CD4-positive, alpha-beta T cell treated with Interleukin-17A for 1 hour (primary cell): Measurements from ENCODE around the gene ABCA8.

ENCODE experiments used
- DNase-seq: peaks from one replicate; pipeline ENCODE4 v3.0.0-alpha.2; 2020

The ABCA8 gene

DNA sequence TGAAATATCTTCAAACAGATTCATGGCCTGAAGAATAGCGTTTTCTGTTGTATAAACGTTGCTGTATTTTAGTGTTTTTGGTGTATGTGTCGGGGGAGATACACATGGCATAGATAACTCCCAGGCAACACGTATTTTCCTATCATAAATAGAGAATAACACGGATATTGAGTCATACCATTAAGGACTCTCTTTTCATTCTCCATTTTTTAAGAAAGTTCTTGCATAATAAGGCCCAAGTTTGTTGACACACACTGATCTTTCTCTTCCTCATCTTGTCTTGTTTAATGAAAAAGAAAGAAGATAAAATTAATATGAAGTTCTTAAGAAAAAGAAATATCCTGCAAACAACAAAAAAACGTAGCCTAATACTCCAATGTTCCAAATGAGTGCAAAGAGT lies 13.4 kb downstream of the ABCA8 start:
- no peak for DNase-seq

DNA sequence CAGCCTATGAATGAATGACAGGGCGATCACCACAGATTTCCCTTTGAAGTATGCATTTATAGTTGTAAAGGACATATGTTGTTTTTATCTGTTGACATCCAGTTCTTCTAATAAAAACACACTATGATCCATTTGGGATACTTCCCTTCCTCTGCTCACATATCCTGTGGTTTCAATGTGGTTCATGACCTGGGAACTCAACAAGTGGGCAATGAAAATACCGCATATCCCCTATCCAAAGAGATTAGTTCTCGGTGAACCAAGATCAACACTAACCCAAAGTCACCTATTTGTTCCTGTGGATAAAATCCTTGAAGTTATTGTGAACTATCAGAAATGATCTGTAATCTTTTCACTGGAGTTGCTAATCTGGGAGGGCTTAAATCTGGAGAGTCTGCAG lies 16.0 kb downstream of the ABCA8 start:
- no peak for DNase-seq

DNA sequence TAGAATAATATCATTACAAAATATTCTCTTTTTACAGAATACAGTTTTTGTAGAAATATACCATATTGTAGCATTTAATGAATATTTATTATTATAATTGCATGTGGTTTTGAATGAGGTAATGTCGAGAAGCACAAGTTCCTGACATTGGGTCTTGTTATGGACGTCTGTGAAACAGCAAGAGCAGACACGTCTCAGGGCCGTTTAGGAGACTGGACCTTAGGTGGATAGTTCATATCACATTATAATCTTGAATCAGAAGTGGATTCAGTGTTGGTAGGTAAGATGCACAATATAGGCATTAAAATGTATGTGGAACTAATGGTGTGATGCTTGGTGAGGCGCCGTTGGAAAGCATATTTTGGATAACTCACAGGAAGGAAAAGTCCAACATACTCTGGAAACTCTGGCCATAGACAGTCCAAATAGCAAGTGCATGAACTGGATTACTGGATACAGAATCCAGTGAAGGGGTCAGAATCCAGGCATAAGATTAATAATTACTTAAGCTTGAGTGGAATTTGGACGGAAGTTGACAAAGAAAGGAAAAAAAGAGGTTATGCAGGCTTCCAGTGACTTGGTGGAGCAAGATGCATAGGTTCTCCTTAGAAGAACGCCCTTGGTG lies 17.2 kb downstream of the ABCA8 start:
- DNase-seq = no peak

DNA sequence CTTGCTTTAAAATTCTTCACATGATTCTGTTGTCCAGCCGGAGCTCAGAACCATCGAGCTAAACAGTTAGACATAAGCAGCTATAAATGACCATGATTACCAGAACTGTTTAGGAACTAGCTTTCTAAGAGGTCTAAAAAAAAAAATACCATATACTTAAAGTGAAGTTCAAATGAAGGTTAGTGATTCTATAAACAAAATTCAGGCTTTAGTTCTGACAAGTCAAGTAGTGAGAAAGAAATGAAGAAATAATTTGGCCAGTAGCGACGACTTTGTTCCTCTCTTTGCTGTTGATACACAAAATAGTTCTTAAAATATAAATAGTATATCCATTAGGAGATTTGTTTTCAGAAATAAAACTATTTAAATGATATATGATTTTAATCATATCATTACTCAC lies 27.7 kb downstream of the ABCA8 start:
- DNase-seq = no peak

DNA sequence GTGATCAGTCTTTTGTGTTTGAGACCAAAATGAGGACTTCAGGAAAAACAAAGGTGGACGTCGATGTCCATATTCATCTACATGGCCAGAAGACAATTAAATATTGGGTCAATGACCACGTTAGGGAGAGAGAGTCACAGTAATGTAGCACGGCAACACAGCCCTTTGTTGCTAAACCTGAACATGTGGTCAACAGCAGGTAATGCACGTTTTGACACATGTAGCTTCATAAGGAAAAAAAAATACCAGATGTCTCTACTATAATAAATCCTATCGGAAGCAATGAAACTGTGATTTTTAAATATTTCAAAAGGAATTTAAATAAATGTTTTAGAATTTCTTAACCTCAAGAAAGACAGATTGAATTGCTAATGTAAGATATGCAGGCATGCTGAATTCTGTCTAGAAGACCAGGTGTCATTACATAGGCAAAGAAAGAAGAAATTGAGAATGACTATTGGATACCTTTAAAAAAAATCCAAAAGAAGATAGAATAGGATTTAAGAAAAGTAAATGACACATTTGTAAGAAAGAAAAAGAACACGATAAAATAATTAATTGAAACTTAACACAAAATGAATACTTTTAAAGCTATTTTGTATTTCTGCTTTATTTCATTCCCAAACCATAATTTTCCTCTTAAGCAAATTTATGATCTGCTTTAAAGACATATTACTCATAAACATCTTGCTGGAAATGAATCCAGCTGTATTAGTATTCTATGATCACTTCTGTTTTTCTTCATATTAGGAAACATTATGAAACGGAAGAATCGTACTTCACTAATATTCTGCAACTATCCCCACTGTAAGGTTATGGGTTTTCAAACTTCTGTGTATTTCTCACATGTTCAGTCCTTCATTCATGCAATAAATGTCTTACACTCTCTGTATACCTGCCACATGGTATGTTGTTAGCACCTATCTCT lies 30.1 kb downstream of the ABCA8 start:
- DNase-seq = no peak

DNA sequence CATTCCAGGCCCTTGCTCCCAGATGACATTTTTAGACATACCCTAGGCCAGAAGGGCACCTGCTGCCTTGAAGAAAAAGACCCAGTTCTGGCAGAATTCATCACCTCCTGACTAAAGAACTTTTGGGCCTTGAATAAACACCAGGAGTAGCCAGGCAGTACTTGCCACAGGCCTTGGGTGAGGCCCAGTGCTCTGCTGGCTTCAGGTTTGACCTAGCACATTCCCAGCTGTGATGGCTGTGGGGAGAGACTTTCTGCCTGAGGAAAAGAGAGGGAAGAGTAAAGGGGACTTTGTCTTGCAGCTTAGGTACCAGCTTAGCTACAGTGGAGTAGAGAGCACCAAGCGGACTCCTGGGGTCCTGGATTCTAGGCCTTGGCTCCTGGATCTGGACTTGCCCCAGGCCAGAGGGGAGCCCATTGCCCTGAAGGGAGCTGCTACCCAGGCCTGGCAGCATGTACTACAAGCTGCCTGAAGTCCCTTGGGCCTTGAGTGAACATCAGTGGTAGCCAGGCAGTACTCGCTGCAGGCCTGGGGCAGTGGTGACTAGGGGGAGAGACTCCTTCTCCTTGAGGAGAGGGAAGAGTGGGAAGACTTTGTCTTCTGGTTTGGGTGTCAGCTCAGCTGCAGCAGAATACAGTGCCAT lies 44.3 kb downstream of the ABCA8 start:
- DNase-seq = no peak

DNA sequence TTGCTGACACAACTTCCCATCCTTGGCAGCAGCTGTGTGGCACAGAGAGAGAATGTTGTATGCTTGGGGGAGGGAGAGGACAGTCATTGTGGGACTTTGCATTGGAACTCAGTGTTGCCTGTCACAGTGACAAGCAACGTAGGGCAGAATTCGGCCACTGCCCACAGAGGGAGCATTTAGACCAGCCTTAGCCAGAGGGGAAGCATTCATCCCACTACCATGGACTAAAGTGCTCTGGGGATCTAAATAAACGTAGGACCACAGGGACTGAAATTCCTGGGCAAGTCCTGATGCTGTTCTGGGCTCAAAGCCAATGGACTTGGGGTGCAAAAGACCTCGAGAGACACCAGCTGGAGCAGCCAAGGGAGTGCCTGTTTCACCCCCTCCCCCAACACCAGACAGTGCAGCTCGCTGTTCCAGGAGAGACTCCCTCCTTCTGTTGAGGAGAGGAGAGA lies 44.9 kb downstream of the ABCA8 start:
- no peak for DNase-seq

DNA sequence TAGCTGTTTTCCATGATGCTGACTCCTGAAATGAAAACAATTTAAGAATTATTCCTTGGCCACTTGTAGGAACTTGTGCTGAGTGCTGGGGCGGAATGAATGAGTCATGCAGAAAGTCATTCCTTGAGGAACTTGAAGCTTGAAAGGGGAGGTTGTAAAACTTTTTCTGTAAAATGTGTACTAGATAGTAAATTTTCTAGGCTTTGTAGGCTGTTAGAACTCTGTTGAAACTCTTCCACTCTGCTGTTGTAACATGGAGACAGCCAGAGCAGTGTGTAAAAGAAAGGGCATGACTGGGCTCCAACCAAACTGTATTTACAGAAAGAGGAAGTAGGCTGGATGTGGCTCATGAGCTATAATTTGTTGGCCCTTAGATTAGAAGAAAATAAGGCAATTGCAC lies 46.1 kb downstream of the ABCA8 start:
- no peak for DNase-seq

DNA sequence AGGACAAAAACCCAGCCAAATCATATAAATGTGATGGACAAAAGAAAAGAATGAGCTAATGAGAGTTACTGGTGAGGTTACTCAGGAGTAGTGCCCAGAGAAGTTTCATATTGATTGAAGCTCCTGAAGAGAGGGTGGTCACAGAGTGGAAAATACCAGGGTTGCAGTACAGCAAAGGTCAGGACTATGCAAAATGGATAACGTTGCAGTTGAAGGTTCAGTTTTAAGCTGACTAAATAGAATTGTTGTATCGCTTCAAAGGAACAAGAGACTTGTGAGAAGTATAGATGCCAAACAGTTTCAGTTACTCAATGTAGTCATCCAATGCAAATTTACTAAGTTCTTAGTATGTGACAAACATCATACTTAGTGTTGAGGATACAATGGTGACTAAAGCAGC lies 47.1 kb downstream of the ABCA8 start:
- DNase-seq = no peak

DNA sequence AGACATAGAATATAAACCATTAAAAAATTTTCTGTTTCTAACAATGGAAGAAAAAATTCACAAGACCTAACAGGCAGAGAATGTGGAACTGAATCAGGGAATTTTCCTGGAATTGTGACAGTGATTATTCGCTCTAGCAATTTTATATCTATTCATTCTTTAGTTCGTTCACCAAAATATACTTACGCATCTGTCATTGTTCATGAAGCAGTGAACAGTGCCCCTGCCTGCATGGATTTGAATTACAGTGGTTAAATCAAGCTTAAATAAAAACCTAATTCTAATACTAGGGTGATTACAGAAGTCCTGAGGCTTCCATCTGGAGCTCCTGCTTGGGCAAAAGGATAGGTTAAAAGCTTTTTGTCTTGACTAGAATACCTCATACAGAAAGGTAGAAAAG lies 48.6 kb downstream of the ABCA8 start:
- no peak for DNase-seq

DNA sequence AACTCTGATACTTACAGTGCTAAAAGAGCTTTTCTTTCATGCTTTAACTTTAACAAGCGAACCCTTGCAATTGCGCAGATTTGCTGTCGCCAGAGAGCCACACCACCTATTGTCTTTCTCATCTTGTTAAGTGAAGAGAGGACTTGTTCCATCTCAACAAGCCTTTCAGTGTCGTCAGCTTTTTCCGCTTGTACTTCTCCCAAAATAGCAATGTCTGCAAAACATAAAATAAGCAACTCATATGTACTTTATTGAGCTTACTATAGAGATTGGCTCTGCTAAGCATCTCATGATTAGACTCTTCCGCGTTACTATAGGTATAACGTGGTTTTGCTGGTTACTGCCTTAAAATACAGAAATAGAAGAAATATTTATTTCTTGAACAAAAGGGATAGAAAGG lies 51.9 kb downstream of the ABCA8 start:
- no peak for DNase-seq

DNA sequence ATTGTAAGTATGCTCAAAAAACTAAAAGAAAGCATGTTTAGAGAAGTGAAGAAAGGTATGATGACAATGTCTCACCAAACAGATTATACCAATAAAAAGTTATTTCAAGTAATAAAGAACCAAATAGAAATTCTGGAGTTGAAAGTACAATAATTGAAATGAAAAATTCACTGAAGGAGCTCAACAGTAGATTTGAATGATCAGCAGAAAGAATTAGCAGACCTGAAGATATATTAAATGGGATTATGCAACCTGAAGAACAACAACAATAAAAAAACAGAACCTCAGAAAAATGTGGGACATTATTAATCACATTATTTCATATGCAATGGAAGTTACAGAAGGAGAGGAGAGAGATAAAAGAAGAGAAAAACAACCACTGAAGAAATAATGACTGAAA lies 57.6 kb downstream of the ABCA8 start:
- DNase-seq = no peak

DNA sequence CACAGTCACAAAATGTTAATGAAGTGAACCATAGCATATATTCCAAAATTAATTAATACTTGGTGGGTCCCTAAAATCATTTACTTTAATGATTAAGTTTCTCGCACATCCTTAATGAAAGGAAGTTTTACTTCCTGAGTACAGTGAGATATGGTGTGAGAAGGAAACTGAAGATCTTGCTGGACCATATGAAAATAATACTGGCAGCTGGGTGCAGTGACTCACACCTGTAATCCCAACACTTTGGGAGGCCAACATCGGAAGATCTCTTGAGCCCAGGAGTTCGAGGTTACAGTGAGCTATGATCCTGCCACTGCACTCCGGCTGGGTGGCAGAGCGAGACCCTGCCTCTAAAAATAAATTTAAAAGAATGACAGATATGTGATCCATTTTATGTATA lies 62.5 kb downstream of the ABCA8 start:
- DNase-seq = no peak

DNA sequence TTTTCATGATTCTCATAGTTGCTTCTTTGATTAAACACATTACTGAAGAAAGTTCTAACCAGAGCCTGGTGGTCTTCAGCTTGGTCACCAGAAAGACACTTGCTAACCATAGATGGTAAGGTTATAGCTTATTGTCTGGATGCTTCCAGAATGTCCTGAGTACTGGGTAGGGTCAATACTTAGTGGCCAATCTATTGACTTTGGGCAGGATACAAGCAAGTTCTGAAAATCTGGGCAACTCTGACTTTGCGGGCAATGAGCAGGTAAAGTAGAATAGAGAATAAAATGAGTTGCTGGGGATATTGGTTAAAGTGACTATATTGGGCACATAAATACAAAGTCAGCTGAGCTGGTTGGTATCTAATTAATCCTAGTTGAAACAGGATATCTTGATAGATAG lies 63.0 kb downstream of the ABCA8 start:
- DNase-seq = no peak

DNA sequence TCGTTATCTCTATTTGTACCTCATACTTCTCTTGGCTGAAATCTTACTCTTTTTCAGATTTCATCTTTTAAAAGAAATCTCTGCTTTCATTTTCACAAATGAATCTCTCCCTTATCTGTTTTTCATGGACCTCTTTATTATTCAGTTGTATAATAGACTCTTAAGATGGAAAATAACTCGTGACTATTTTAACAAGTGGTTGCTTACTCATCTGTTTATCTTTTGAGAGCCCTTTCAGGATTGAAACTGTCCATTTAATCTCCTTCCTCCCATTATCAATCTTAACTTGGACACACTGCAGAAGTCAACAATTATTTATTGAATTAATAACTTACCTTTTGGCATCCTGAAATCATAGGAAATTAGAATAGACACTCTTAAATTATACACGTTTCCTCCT lies 68.8 kb downstream of the ABCA8 start:
- no peak for DNase-seq

DNA sequence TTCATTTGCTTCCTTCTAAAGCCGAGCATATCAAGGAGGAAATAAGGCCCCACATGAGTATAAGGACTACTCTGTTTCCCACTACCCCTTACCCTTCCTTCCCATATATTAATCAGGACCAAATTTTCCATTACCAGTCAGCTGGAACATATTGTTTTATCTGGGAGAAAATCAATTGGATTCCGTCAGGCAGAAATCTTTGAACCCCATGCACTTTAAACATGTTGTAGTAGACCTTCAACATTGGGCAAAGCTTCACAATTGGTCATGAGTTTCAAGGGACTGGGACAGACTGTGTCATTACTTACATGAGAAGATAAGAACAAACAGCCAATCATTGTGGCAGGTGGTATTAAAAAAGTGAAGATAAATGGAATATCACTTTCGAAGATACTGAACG lies 70.3 kb downstream of the ABCA8 start:
- DNase-seq = no peak

DNA sequence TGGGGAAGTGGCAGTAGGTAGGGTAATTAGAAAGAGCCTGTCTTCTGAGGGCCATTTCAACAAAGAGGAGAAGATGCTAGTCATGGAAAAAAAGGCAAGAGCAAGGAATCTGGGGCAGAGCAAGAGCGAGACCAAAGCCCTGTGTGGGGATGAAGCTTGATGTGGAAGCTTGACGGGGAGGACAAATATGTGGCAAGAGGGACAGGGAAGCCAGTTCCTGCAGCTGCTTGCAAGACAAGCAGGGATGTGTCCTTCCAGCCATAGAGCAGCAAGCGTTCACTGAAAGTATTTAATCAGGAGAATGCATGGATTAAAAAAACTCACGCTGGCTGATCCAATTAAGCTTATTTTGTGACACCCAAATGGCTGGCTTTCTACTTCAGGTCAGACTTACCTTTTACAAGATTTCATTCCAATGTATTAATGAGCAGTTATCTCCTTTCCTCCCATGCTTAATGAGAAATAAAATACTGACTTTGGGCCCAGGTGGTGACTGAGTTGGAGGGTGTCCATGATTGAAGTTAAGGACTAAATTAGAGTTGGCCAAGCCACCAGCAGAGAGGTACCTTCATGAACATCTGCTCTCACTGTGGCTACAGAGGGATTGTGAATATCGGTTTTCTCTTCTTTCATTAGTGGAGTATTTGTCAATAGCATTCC lies 76.8 kb downstream of the ABCA8 start:
- no peak for DNase-seq

DNA sequence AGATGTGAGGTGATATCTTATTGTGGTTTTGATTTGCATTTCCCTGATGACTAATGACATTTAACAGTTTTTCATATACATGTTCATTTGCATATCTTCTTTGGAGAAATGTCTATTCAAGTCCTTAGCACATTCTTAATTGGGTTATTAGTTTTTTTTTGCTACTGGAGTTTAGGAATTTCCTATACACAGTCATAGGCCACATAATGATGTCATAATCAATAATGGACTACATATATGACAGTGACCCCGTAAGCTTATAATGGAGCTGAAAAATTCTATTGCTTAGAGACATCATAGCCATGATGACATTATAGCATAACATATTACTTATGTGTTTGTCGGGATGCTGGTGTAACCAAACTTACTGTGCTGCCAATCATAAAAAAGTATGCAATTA lies 83.7 kb downstream of the ABCA8 start:
- DNase-seq = no peak

DNA sequence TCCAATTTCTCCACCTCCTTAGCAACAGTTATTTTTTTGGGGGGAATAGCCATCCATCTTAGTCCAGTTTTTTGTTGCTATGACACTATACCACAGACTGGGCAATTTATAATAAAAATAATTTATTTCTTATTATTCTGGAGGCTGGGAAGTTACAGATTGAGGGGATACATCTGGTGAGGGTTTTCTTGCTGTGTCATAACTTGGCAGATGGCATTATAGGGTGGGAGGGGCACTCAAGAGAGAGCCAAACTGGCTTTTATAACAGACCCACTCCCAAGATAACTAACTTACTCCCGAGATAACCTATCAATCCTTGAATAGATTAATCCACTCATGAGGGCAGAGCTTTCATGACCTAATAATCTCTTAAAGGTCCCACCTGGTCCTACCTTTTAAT lies 84.2 kb downstream of the ABCA8 start:
- no peak for DNase-seq

DNA sequence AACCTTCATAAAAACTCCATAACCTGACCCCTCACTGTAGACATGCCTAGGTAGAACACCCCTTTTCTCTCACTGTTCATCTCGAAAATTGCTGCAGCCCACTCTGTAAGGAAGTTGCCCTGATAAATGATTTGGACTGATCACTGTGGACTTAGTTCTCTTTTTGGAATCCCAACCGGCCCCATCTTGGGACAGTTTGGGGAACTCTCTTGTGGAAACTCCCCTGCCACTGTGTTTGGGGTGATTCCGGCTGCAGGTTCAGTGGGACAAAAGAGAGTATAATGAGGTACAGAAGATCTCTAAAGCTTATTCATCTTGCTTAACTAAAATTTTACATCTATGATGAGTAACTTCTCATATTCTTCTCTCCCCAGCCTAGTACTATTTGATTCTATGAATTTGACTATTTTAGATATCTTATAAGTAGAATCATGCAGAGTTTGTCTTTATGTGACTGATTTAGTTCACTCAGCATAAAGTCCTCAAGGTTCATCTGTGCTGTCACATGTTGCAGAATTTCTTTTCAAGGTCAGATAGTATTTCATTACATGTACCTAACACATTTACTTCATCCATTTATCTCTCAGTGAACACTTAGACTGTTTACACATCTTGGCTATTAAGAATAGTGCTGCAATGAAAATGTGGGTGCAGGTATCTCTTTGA lies 84.9 kb downstream of the ABCA8 start:
- no peak for DNase-seq

DNA sequence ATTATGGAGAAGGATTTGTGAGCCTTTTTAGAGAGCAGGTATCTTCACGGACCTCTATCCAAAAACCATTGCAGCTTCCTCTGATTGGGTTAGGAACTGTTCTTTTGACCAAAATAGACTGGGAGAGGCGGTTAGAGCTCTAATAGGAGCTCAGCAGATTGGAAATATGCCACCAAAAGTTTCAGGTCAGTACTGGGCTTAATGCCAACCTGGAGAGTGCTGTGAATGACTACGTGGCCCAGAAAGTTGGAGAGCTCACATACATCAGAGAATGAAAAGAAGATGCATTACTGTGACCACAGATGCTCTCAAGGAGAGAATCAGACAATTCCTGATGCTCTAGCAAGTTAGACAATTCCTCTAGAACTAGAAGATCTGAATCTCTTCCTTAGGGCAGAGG lies 86.5 kb downstream of the ABCA8 start:
- no peak for DNase-seq

DNA sequence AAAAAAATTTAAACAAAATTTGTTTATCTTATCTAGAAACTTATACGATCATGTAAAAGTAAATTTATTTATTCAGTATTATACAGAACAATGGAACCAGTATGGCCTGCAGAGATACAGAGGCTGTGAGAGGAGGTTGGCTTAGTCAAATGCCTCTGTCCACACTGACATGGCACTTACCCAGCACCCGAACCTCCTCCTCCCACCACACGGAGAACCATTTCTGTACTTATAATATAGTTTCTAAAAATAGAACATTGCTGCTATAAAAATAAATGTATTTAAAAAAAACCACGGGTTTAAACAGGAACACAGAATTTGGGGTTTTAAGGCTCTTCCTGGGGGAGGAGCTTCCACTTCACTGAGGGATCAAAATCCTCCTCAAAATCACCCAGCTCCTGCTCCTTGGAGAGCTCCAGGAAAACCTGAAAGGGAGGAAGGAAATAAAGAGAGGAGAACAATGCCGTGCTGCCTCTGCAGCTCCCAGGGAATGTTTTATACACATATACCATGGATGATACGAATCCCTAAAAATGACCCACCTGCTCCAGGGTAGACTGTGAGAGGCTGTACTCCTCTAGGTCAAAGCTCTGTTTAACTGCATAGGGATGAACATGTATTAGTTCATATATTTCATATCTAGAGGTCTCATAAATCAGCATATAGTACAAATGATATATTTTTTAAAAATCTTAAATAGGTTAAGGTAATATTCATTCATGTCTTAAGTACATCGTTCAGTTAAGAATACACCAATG lies 87.3 kb downstream of the ABCA8 start:
- DNase-seq = no peak
